Measurements from ENCODE around the gene PAPSS2. TPM values are rescaled to one million over a fixed set of nuclear protein-coding genes. Genes with fewer than 3 reads are reported as not detected.

PAPSS2 gene
- total RNA-seq, 2 experiments from 2014 or later: 0.22 to 0.40 TPM

- ChIA-PET POLR2A (no interaction called here), CTCF (no interaction called here)
- H3K9me3 Mint-ChIP-seq: no peaks in the 10 kb centered on the region
- no peak overlapping the region for H3K4me3 Mint-ChIP-seq
- peaks cover 7% of the 10 kb centered on the region for H3K27me3 Mint-ChIP-seq
- H3K36me3 Mint-ChIP-seq: no peaks in the 10 kb centered on the region
- no peak overlapping the region for H3K27ac Mint-ChIP-seq
- intact Hi-C loops (cut with micrococcal nuclease): no loop called here
- no peaks in the 10 kb centered on the region for H3K4me1 Mint-ChIP-seq (ENCODE audit: low read depth)
- no peak for DNase-seq
Observed at GRCh38 chr10:87702260-87702972, 42.7 kb downstream of the PAPSS2 start.

DNA sequence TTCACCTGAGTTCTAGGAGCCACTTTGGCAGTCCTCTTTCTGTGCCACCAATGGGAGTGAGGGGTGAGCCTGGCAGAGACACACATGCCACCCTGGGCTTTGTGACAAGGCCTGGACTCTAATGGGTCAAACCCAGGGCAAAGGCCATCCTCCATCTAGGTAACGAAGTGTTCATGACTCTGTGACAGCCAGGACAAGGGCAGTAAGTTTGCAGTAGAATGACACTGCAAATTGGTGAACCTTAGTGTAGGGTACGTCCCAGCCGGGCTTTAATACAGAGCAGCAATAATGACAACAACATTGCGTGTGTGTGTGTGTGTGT lies 43.3 kb downstream of the PAPSS2 start:
- no peak for DNase-seq
- Mint-ChIP-seq H3K27ac (no peak overlapping the region), H3K36me3 (no peaks in the 10 kb centered on the region), H3K4me3 (no peak overlapping the region), H3K27me3 (peaks cover 7% of the 10 kb centered on the region), H3K4me1 (ENCODE audit: low read depth) (no peaks in the 10 kb centered on the region), H3K9me3 (no peaks in the 10 kb centered on the region)
- intact Hi-C loops (cut with micrococcal nuclease): no loop called here
- ChIA-PET CTCF (no interaction called here), POLR2A (no interaction called here)

DNA sequence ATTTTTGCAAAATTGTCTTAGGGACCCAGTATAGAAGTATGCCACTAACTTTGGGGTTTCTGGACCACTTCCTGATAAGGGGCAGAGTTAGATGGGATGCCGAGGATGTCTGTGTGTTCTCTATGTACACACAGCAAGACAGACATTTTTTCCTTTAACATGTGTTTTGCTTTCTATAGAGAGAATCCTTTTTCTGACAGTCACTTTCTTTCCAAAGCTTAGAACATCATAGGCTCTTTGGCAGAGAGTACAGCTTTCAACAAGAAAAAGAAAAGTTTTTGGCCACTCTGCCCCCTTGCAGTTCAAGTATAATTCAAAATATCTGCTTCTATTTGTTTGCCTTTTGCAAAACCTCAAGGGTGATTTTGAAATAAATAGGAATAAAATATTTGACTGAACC lies 44.1 kb downstream of the PAPSS2 start:
- Mint-ChIP-seq H3K9me3 (no peaks in the 10 kb centered on the region), H3K27me3 (peaks cover 3% of the 10 kb centered on the region), H3K4me3 (no peak overlapping the region), H3K4me1 (ENCODE audit: low read depth) (no peaks in the 10 kb centered on the region), H3K36me3 (no peaks in the 10 kb centered on the region), H3K27ac (no peak overlapping the region)
- DNase-seq: no peak
- intact Hi-C loops (cut with micrococcal nuclease): no loop called here
- ChIA-PET POLR2A (no interaction called here), CTCF (no interaction called here)

DNA sequence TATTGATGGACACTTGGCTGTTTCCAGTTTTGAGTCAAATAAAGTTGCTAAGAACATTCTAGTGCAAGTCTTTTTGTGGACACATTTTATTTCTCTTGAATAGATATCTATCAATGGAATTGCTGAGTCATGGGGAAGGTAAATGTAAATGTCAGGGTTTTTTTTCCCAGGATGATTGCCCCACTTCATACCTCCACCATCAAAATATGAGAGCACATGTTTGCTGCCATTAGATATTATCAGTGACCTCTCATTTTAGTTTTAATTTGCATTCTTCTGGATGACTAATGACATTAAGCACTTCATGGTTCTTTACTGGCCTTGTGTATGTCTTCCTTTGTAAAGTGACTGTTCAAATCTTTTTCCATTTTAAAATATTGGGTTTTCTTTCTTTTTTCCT lies 45.7 kb downstream of the PAPSS2 start:
- Mint-ChIP-seq H3K4me1 (ENCODE audit: low read depth) (no peaks in the 10 kb centered on the region), H3K27ac (no peak overlapping the region), H3K36me3 (no peaks in the 10 kb centered on the region), H3K4me3 (no peak overlapping the region), H3K9me3 (no peaks in the 10 kb centered on the region), H3K27me3 (peaks cover 3% of the 10 kb centered on the region)
- DNase-seq: no peak
- ChIA-PET POLR2A (no interaction called here), CTCF (no interaction called here)
- intact Hi-C loops (cut with micrococcal nuclease): no loop called here

- Mint-ChIP-seq H3K9me3 (no peaks in the 10 kb centered on the region), H3K27me3 (peaks cover 3% of the 10 kb centered on the region), H3K27ac (no peak overlapping the region), H3K4me3 (no peak overlapping the region), H3K4me1 (ENCODE audit: low read depth) (no peaks in the 10 kb centered on the region), H3K36me3 (no peaks in the 10 kb centered on the region)
- no peak for DNase-seq
- ChIA-PET POLR2A (no interaction called here), CTCF (no interaction called here)
- intact Hi-C loops (cut with micrococcal nuclease): no loop called here
Observed at GRCh38 chr10:87706731-87707130, 47.1 kb downstream of the PAPSS2 start.

DNA sequence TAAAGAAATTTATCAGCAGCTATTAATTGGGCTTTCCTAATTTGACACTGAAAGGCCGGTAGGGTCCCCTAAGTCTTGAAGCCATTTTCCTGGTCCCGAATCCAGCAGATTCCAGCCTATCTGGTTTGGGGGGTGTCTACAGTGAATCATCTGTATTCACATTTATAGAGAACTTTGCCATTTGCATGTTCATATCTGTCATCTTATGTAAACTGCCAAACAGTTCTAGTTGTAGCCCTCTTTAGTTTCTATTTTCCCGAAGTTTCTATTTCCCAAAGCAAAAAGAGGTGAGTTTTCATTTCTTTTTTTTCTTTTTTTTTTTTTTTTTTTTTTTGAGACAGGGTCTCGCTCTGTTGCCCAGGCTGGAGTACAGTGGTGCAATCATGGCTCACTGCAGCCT lies 47.6 kb downstream of the PAPSS2 start:
- CTCF ChIA-PET: no interaction called here
- no peak overlapping the region for H3K4me3 Mint-ChIP-seq
- DNase-seq: no peak
- peaks cover 3% of the 10 kb centered on the region for H3K27me3 Mint-ChIP-seq
- no peak overlapping the region for H3K27ac Mint-ChIP-seq
- POLR2A ChIA-PET: no interaction called here
- no peaks in the 10 kb centered on the region for H3K36me3 Mint-ChIP-seq
- no peaks in the 10 kb centered on the region for H3K9me3 Mint-ChIP-seq
- H3K4me1 Mint-ChIP-seq (ENCODE audit: low read depth): no peaks in the 10 kb centered on the region
- intact Hi-C loops (cut with micrococcal nuclease): no loop called here

DNA sequence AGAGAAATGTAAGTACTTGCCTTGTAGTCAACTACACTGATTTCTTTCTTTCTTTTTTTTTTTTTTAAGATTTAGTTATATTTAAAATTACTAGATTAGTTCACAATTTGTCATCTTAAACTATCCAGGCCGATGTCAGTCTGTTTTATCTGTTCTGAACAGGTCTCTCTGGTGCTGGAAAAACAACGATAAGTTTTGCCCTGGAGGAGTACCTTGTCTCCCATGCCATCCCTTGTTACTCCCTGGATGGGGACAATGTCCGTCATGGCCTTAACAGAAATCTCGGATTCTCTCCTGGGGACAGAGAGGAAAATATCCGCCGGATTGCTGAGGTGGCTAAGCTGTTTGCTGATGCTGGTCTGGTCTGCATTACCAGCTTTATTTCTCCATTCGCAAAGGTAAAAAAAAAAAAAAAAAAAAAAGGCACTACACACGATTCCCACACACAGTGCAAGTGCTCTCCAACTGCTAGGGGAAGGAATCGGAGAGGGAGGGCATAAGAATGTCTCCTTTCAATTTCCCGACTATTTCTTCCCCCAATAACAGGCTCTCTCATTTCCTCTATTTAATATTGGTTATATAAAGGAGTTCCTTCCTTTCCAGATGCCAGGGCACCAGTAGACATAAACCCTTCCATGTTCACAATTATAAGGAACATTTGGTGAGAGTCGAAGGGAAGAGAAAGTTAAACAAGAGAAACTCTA lies 53.4 kb downstream of the PAPSS2 start:
- ChIA-PET CTCF (no interaction called here), POLR2A (interaction anchor here (0.6 kb wide), 1 partner anchor 155 kb away, joined by 3 read pairs; no protein-coding TSS in a partner anchor)
- intact Hi-C loops (cut with micrococcal nuclease): no loop called here
- DNase-seq: no peak
- no peaks in the 10 kb centered on the region for H3K36me3 Mint-ChIP-seq
- peaks cover 3% of the 10 kb centered on the region for H3K27me3 Mint-ChIP-seq
- H3K4me1 Mint-ChIP-seq (ENCODE audit: low read depth): peaks cover 2% of the 10 kb centered on the region
- H3K27ac Mint-ChIP-seq: no peak overlapping the region
- no peaks in the 10 kb centered on the region for H3K9me3 Mint-ChIP-seq
- H3K4me3 Mint-ChIP-seq: no peak overlapping the region

- Mint-ChIP-seq H3K27me3 (peaks cover 4% of the 10 kb centered on the region), H3K4me1 (ENCODE audit: low read depth) (peaks cover 2% of the 10 kb centered on the region), H3K4me3 (no peak overlapping the region), H3K36me3 (no peaks in the 10 kb centered on the region), H3K27ac (no peak overlapping the region), H3K9me3 (no peaks in the 10 kb centered on the region)
- ChIA-PET CTCF (no interaction called here), POLR2A (no interaction called here)
- intact Hi-C loops (cut with micrococcal nuclease): no loop called here
- DNase-seq: no peak
Observed at GRCh38 chr10:87713707-87714106, 54.0 kb downstream of the PAPSS2 start.

- no peak for DNase-seq
- Mint-ChIP-seq H3K9me3 (no peaks in the 10 kb centered on the region), H3K27ac (no peak overlapping the region), H3K4me3 (no peak overlapping the region), H3K27me3 (peaks cover 7% of the 10 kb centered on the region), H3K4me1 (ENCODE audit: low read depth) (peaks cover 2% of the 10 kb centered on the region), H3K36me3 (no peaks in the 10 kb centered on the region)
- intact Hi-C loops (cut with micrococcal nuclease): no loop called here
- ChIA-PET CTCF (no interaction called here), POLR2A (no interaction called here)
Observed at GRCh38 chr10:87715552-87716347, 56.1 kb downstream of the PAPSS2 start.

- Mint-ChIP-seq H3K4me1 (ENCODE audit: low read depth) (peaks cover 4% of the 10 kb centered on the region), H3K36me3 (no peaks in the 10 kb centered on the region), H3K4me3 (no peak overlapping the region), H3K9me3 (no peaks in the 10 kb centered on the region), H3K27me3 (peaks cover 9% of the 10 kb centered on the region), H3K27ac (no peak overlapping the region)
- no peak for DNase-seq
- ChIA-PET CTCF (no interaction called here), POLR2A (no interaction called here)
- intact Hi-C loops (cut with micrococcal nuclease): no loop called here
Observed at GRCh38 chr10:87716348-87716670, 56.6 kb downstream of the PAPSS2 start.

DNA sequence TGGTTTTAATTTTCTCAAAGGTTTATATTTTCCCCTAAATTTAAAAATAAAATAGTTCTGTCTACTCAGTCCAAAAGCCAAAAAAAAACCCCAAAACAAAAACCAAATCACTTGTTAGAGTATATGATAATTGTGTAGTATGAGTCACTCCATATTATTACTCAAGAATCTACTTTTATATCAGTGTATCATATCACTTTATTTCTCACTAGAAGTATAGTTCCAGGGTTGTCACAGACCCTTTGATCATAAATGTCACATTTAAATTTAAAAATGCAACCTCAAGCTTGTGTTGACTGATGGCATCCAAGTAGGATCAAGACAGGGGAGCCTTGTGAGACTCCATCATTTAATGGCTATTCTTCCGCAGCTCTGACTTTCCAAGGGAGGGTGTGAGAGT lies 61.0 kb downstream of the PAPSS2 start:
- Mint-ChIP-seq H3K36me3 (no peaks in the 10 kb centered on the region), H3K4me1 (ENCODE audit: low read depth) (peaks cover 4% of the 10 kb centered on the region), H3K4me3 (no peak overlapping the region), H3K27me3 (peaks cover 12% of the 10 kb centered on the region), H3K9me3 (no peaks in the 10 kb centered on the region), H3K27ac (no peak overlapping the region)
- POLR2A ChIA-PET: no interaction called here
- CTCF ChIA-PET: no interaction called here
- DNase-seq: no peak
- intact Hi-C loops (cut with micrococcal nuclease): no loop called here

DNA sequence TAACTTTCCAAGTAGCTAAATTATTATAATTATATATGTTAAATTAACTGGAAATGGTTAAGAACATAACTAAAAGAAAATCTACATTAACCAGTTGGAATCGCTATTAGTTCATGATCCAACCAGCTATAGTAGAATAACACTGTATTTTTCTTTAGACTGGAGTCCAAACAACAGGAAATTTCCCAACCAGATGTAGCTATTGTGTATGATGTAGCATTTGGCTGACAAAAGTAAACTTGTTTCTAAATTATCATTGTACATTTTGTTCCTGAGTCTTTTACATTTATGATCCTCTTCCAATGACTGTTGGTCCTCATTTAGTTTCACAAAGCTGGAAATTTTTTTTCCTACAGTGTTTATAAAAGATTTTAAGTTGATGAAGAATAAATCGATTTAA lies 62.1 kb downstream of the PAPSS2 start:
- Mint-ChIP-seq H3K27ac (no peak overlapping the region), H3K36me3 (no peaks in the 10 kb centered on the region), H3K4me3 (no peak overlapping the region), H3K4me1 (ENCODE audit: low read depth) (peaks cover 2% of the 10 kb centered on the region), H3K27me3 (peaks cover 13% of the 10 kb centered on the region), H3K9me3 (no peaks in the 10 kb centered on the region)
- CTCF ChIA-PET: interaction anchor here (0.5 kb wide), 1 partner anchor 783 kb away, joined by 3 read pairs; no protein-coding TSS in a partner anchor
- POLR2A ChIA-PET: no interaction called here
- intact Hi-C loops (cut with micrococcal nuclease): no loop called here
- DNase-seq: no peak

DNA sequence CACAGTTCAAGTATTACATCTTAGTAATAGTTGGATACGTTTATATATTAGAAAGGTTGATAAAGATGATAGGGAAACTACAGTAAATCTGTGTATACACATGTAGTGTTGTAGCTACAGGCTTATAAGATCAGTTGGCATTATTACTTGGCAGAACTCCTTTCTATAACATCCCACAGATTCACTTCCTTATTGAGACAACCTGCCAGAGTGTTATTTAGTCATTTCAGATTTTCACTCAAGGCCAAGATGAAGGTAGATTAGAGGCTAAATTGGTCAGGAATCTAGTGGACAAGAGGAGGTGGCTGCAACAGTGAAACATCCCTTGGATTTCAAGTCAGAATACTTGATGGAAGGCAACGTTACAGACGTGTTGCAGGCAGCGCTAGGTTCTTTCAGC lies 63.0 kb downstream of the PAPSS2 start:
- ChIA-PET POLR2A (no interaction called here), CTCF (no interaction called here)
- intact Hi-C loops (cut with micrococcal nuclease): no loop called here
- H3K27me3 Mint-ChIP-seq: peaks cover 19% of the 10 kb centered on the region
- no peak for DNase-seq
- no peak overlapping the region for H3K27ac Mint-ChIP-seq
- H3K36me3 Mint-ChIP-seq: no peaks in the 10 kb centered on the region
- no peak overlapping the region for H3K4me3 Mint-ChIP-seq
- H3K4me1 Mint-ChIP-seq (ENCODE audit: low read depth): peaks cover 2% of the 10 kb centered on the region
- no peaks in the 10 kb centered on the region for H3K9me3 Mint-ChIP-seq
